NOMO-1 treated with dmso at 0.1 percent for 144 hours (cell line): ENCODE data around the gene MRPS16.

Source experiments
- DNase-seq: peaks from one replicate; lab custom pipeline; 2025; ENCODE audit not compliant: unreplicated experiment; lab: John Stamatoyannopoulos, UW

The MRPS16 gene

DNA sequence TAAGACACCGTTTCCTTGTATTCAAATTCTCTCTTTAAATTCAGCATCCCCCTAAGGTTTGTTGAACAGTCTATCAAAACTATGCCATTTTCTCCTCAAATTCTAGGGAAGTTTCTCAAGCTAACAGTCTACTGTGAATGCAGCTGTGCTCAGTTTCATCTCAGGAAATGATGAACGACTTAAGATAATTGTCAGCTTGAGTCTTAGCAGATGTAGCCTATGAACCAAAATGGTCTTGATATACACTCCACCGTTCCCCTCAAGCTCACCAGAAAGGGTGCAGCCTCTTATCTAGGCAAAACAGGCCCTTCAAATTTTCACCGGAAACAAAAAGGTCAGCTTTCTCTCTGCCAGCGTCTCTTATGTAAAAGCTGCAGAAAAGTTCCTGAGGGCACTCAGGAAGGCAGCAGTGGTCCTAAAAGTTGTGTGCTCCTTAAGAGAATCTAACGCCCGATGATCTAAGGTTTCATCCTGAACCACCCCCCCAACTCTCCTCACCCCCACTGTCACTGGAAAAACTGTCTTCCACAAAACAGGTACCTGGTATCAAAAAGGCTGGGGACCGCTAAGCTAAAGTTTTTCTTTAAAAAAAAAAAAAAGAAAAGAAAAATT lies 7.5 kb downstream of the MRPS16 start:
- DNase-seq, result no peak

GRCh38 chr10:73239908-73240307 lies 12.5 kb downstream of the MRPS16 start:
- DNase-seq, result no peak

- no peak for DNase-seq
Observed at GRCh38 chr10:73238990-73239566, 13.4 kb downstream of the MRPS16 start.

DNA sequence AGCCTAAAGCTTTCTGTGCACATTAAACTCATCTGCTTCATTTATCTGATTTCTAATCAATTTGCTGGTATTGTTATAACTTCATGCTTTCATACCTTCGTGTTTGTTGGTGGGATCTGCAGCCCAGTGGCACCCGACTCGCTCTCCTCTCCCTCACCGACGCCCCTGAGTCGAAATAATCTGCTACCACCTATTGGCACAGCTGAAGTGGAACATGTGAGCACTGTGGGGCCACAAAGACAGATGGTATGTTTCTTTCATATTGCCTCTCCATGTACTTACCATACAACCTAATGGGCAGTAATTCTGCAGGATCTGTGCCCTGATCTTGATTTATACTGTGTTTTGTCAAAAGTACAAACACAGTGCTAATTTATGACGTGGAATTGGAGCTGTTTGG lies 17.7 kb downstream of the MRPS16 start:
- DNase-seq, result no peak

GRCh38 chr10:73233883-73234282 lies 18.6 kb downstream of the MRPS16 start:
- DNase-seq, result no peak

DNA sequence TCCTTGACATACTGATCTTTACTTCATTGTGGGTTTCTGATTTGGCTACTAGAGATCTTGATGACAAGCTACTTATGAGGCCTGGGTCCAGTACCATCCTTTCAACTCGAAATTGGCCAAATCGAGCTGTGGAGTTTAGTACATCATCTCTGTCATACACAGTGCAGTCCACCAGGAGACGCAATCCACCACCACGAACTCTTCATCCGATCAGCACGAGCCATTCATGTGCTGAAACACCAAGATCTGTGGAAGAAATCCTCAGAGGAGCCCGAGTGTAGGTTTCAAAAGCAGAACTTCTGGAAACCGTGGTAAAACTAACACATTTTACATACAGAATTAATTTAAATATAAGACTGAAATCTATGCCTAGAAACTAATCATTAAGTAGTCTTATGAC lies 19.6 kb downstream of the MRPS16 start:
- DNase-seq, result no peak

GRCh38 chr10:73229567-73229966 lies 22.9 kb downstream of the MRPS16 start:
- peak; percentile 10 for DNase-seq

GRCh38 chr10:73228247-73228646 lies 24.2 kb downstream of the MRPS16 start:
- DNase-seq, result peak; percentile 9

GRCh38 chr10:73226663-73227062 lies 25.8 kb downstream of the MRPS16 start:
- DNase-seq, result no peak

- DNase-seq, result no peak
Observed at GRCh38 chr10:73225518-73225917, 26.9 kb downstream of the MRPS16 start.

- no peak for DNase-seq
Observed at GRCh38 chr10:73220989-73221388, 31.5 kb downstream of the MRPS16 start.

DNA sequence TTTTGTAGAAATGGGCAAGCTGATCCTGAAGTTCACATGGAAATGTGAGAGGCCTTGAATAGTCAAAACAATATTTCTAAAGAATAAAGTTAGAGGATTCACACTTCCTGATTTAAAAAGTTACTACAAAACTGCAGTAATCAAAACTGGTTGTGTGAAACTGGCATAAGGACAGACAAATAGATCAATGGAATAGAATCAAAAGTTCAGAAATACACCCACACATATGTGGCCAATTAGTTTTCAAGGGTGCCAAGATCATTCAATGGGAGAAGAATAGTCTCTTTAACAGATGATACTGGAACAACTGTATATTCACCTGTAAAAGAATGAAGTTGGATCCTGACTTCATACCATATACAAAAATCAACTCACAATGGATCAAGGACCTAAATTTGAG lies 33.1 kb downstream of the MRPS16 start:
- no peak for DNase-seq

DNA sequence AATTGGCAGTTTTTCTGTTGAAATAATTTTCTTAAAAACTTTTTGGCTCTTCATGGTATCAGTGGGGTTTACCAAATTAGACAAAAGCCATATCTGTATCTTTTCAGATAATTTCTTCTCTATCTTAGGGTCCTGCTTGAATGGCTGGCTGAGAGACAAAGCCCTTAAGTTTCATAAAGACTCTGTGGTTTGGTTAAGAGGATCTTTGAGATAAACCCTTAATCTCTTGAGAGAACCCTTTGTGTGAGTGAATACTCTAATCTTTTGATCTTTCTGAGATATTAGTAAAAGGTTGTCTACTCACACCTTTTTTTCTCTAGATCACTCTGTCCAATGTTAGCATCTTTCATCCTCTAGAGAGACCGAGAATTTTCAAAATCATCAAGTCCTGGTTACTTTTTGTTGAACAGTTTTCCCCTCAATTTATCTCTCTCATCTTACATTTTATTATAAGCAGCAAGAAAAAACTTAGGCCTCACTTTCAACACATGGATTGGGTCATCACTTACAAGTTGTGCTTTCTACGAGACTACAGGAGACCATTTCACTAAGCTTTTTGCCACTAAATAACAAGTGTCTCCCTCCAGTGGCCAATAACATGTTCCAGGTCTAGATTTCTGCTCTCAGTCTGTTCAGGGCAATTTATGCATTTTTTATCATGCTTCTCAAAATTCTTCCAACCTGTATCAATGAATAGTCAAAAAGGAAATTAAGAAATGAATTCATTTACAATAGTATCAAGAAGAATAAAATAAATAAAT lies 33.8 kb downstream of the MRPS16 start:
- no peak for DNase-seq

DNA sequence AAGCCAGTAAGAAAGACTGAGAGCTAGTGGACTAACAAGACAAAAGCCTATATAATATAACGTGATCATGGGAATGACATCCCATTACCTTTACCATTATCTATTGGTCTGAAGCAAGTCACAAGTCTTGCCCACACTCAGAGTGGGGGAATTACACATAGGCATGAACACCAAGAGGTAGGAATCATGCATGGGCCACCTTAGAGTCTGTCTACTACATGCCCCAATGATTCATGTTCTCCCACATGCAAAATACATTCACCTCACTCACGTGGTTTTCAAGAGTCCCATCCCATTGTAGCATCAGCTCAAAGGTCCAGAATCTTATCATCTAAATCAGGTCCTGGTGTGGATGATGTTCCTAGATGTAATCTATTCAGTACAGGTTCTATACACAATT lies 34.8 kb downstream of the MRPS16 start:
- no peak for DNase-seq

GRCh38 chr10:73215749-73216148 lies 36.7 kb downstream of the MRPS16 start:
- DNase-seq, result no peak

- no peak for DNase-seq
Observed at GRCh38 chr10:73211106-73211811, 41.2 kb downstream of the MRPS16 start.

DNA sequence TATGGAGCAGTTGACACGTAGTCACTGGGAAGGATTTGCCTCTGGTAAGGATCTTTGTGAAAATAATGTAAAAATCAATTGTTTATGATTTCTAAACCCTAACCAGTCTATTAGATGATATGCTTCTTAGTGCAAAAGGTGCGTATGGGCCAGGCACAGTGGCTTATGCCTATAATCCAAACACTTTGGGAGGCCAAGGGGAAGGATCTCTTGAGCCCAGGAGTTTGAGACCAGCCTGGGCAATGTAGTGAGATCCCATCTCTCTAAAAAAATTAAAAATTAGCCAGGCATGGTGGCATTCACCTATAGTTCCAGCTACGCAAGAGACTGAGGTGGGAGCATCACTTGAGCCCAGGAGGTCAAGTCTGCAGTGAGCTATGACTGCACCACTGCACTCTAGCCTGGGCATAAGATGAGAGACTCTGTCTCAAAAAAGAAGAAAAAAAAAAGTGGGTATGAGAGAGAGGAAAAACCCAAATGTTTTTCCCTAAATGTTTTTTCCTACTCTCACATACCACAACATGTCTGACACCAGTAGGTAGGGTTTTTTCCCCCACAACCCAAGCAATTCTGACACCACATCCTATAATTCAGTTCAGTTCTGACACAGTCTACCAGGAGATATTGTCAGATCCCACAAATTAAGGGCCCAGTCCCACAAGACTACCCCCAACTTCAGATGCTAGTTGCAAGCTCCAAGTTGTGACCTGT lies 41.9 kb downstream of the MRPS16 start:
- DNase-seq, result no peak

DNA sequence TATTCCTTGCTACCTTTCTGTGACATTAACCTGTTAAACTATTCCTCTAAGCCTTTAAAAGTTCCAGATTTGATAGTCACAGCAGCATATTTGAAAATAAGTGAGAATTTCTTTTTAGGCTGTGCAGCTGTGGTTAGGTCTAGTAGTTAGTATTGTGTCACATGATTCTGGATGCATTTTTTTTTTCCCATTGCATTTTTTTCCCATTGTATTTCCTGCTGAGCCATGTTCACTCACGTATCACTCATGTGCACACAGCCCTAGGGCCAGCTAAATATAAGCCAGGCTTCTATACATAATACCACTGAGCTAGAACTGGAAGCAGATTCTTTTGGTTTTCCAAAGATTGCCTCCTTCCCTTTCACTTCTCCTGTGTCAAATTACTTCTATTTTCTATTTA lies 42.7 kb downstream of the MRPS16 start:
- no peak for DNase-seq

GRCh38 chr10:73207883-73208282 lies 44.6 kb downstream of the MRPS16 start:
- DNase-seq, result no peak

DNA sequence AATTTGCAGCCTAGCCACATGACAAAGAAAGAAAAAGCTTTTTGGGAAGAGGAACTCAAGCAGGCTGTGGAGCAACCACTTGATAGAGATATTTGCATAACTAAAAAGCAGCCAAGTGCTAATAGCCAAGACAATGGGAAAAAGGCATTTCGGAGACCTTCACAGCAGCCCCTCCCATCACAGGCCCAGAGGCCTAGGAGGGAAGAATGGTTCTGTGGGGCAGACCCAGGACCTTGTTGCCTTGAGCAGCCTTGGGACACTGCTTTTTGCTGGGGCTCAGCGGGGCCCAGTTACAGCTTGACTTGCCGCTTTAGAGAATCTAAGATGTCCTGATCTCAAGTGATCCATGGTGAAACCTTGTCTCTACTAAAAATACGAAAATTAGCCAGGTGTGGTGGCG lies 46.1 kb downstream of the MRPS16 start:
- no peak for DNase-seq

DNA sequence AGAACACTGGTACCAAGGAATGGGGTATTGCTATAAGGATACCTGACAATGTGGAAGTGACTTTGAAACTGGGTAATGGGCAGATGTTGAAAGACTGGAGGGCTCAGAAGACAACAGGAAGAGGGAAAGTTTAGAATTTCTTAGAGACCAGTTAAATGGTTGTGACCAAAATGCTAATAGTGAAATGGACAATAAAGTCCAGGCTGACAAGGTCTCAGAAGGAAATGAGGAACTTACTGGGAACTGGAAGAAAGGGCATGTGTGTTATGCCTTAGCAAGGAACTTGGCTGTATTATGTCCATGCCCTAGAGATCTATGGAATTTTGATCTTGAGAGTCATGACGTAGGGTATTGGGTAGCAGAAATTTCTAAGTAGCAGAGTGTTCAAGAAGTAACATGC lies 46.6 kb downstream of the MRPS16 start:
- no peak for DNase-seq
